AG04450 (cell line): ENCODE measurements around the gene ADAM19. TPM values are rescaled to one million over a fixed set of nuclear protein-coding genes. Genes with fewer than 3 reads are reported as not detected.

Experiments
- CTCF ChIA-PET: fragments of 300-600, 350-600 bp; formaldehyde crosslinking; extraction: SDS; loops from one replicate; lab custom pipeline; 2022; ENCODE audit warnings: antibody characterized with exemption, inconsistent platforms; lab: Charles Lee
- POLR2A ChIA-PET: fragments of 350-600 bp; formaldehyde crosslinking; extraction: SDS; loops from one replicate; lab custom pipeline; 2021; ENCODE audit warnings: antibody characterized with exemption, inconsistent platforms; lab: Yijun Ruan, JAX
- DNase-seq: peaks from one replicate; pipeline ENCODE4 v3.0.0-alpha.2; 2011; ENCODE audit warnings: low read depth, low spot score
- H3K27ac ChIP-seq: one replicate; pipeline ENCODE4 v1.5.1; 2012; ENCODE audit warnings: low read depth, low read length, control low read depth
- H3K27me3 ChIP-seq: one replicate; pipeline ENCODE4 v1.6.0; 2012; ENCODE audit warnings: low read length; ENCODE audit not compliant: control insufficient read depth, insufficient read depth
- H3K4me3 ChIP-seq: 2 replicates; pipeline ENCODE4 v1.5.1; 2011; ENCODE audit warnings: mild to moderate bottlenecking, low read depth, low read length, control low read depth
- H3K9me3 ChIP-seq: 2 replicates; pipeline ENCODE4 v1.5.1; 2012; ENCODE audit warnings: low read length; ENCODE audit not compliant: control insufficient read depth, insufficient read depth
- CTCF ChIP-seq: IDR thresholded peaks from 2 replicates; pipeline ENCODE4 v1.5.1; 2011; ENCODE audit warnings: low read depth, low read length, control low read depth, inconsistent platforms
- polyA plus RNA-seq: library from polyadenylated mRNA; depleted of rRNA; stranded (reverse); fragments of >200 nt; gene quantifications from 2 replicates; pipeline ENCODE4 v1.2.3, GENCODE V29; 2011

ADAM19 gene
- polyA plus RNA-seq, 1 experiment = 44.7 TPM

- Histone ChIP-seq H3K27ac (peak overlapping the region; percentile 71), H3K27me3 (no peaks in the 10 kb centered on the region), H3K4me3 (no peak overlapping the region), H3K9me3 (no peaks in the 10 kb centered on the region)
- DNase-seq = no peak
- CTCF ChIA-PET = interaction anchor here (0.6 to 1.1 kb wide), 2 partner anchors 162 to 169 kb away, joined by 3 to 4 read pairs; no protein-coding TSS in a partner anchor
- POLR2A ChIA-PET = interaction anchor here (0.5 to 2.4 kb wide), 5 partner anchors 33 to 161 kb away, joined by 3 to 9 read pairs (median 7); no protein-coding TSS in a partner anchor
- TF ChIP-seq CTCF = no peak
These were observed 25.5 kb downstream of the ADAM19 start for GRCh38 chr5:157549954-157550549.

GRCh38 chr5:157549283-157549629 is 26.3 kb downstream of the ADAM19 start:
- Histone ChIP-seq H3K27me3 (no peaks in the 10 kb centered on the region), H3K27ac (peak overlapping the region; percentile 99), H3K4me3 (peak overlapping the region; percentile 34; the same call in 1 of the 2 replicates), H3K9me3 (no peaks in the 10 kb centered on the region)
- ChIA-PET CTCF (interaction anchor here (0.6 kb wide), 1 partner anchor 168 kb away, joined by 7 read pairs; no protein-coding TSS in a partner anchor), POLR2A (interaction anchor here (0.7 to 2.4 kb wide), 4 partner anchors 9 to 33 kb away, joined by 3 to 8 read pairs (median 6); no protein-coding TSS in a partner anchor)
- TF ChIP-seq CTCF = no peak
- DNase-seq = no peak

- ChIA-PET POLR2A (interaction anchor here (0.5 to 2.4 kb wide), 5 partner anchors 9 to 161 kb away, joined by 3 to 8 read pairs (median 5); no protein-coding TSS in a partner anchor), CTCF (interaction anchor here (0.6 kb wide), 1 partner anchor 169 kb away, joined by 7 read pairs; no protein-coding TSS in a partner anchor)
- peak overlapping the region; percentile 34 for H3K4me3 ChIP-seq
- peak; percentile 66 for DNase-seq
- H3K9me3 ChIP-seq = no peaks in the 10 kb centered on the region
- H3K27me3 ChIP-seq = no peaks in the 10 kb centered on the region
- TF ChIP-seq CTCF = no peak
- H3K27ac ChIP-seq = peak overlapping the region; percentile 99
These were observed 26.9 kb downstream of the ADAM19 start for GRCh38 chr5:157548513-157549282.

GRCh38 chr5:157547941-157548512 is 27.5 kb downstream of the ADAM19 start:
- DNase-seq = no peak
- Histone ChIP-seq H3K9me3 (no peaks in the 10 kb centered on the region), H3K27ac (peak overlapping the region; percentile 99), H3K27me3 (no peaks in the 10 kb centered on the region), H3K4me3 (no peak overlapping the region)
- CTCF ChIA-PET = no interaction called here
- POLR2A ChIA-PET = interaction anchor here (0.9 to 2.3 kb wide), 4 partner anchors 11 to 41 kb away, joined by 3 to 7 read pairs (median 4); no protein-coding TSS in a partner anchor
- no peak for TF ChIP-seq CTCF
